Keratinocyte (primary cell): ENCODE data around the gene MAPT. TPM values are rescaled to one million over a fixed set of nuclear protein-coding genes. Genes with fewer than 3 reads are reported as not detected.

Experiments used
- DNase-seq: peaks from one replicate; pipeline ENCODE4 v3.0.0-alpha.2; 2011; ENCODE audit warnings: low read depth, missing footprints, low spot score
- FAIRE-seq: peaks from 2 replicates; lab custom pipeline; 2011; peaks lifted over from hg19 to GRCh38; lab: Jason Lieb, UNC
- H2AFZ ChIP-seq: 2 replicates; pipeline ENCODE4 v1.6.0; 2012; ENCODE audit warnings: low read length, control low read depth, inconsistent platforms; ENCODE audit not compliant: control insufficient read depth
- H3K27ac ChIP-seq: 2 replicates; pipeline ENCODE4 v1.5.1; 2011; ENCODE audit warnings: low read length; ENCODE audit not compliant: control insufficient read depth, insufficient read depth
- H3K27me3 ChIP-seq: 3 replicates; pipeline ENCODE4 v1.6.0; 2011; ENCODE audit warnings: low read length; ENCODE audit not compliant: control insufficient read depth, insufficient read depth; ENCODE audit errors: extremely low read depth
- H3K36me3 ChIP-seq, 2 experiments: 2 replicates in 1 of 2; 3 replicates in 1 of 2; pipeline ENCODE4 v1.5.1; 2011; ENCODE audit warnings: low read length in 2 of 2, mild to moderate bottlenecking in 1 of 2; ENCODE audit not compliant: control insufficient read depth in 2 of 2, insufficient read depth in 2 of 2; ENCODE audit errors: extremely low read depth in 1 of 2
- H3K4me1 ChIP-seq: 3 replicates; pipeline ENCODE4 v1.5.1; 2011; ENCODE audit warnings: low read length; ENCODE audit not compliant: control insufficient read depth, insufficient read depth; ENCODE audit errors: extremely low read depth
- H3K4me2 ChIP-seq: 3 replicates; pipeline ENCODE4 v1.6.0; 2011; ENCODE audit warnings: low read depth, low read length; ENCODE audit not compliant: control insufficient read depth, insufficient read depth; ENCODE audit errors: extremely low read depth
- H3K4me3 ChIP-seq, 3 experiments: fragments of 200-600 bp in 1 of 3; sonication (generic) in 1 of 3; 2 replicates in 2 of 3; 3 replicates in 1 of 3; pipeline ENCODE4 v1.5.1; 2011 to 2016; ENCODE audit warnings: low read length in 3 of 3, mild to moderate bottlenecking in 3 of 3, control low read depth in 2 of 3, inconsistent platforms in 1 of 3, low read depth in 1 of 3, mixed read lengths in 1 of 3, mixed run types in 1 of 3, moderate library complexity in 1 of 3; ENCODE audit not compliant: control insufficient read depth in 2 of 3, insufficient read depth in 2 of 3; ENCODE audit errors: extremely low read depth in 1 of 3
- H3K79me2 ChIP-seq: 2 replicates; pipeline ENCODE4 v1.6.0; 2012; ENCODE audit warnings: low read length; ENCODE audit not compliant: control insufficient read depth, insufficient read depth
- H3K9ac ChIP-seq: 3 replicates; pipeline ENCODE4 v1.6.0; 2011; ENCODE audit warnings: low read length; ENCODE audit not compliant: control insufficient read depth, insufficient read depth; ENCODE audit errors: extremely low read depth
- H3K9me1 ChIP-seq: 3 replicates; pipeline ENCODE4 v1.6.0; 2011; ENCODE audit warnings: low read length; ENCODE audit not compliant: control insufficient read depth, insufficient read depth; ENCODE audit errors: extremely low read depth
- H3K9me3 ChIP-seq: 2 replicates; pipeline ENCODE4 v1.5.1; 2012; ENCODE audit warnings: low read depth, low read length; ENCODE audit not compliant: control insufficient read depth
- H4K20me1 ChIP-seq: 3 replicates; pipeline ENCODE4 v1.6.0; 2011; ENCODE audit warnings: low read length; ENCODE audit not compliant: control insufficient read depth, insufficient read depth; ENCODE audit errors: extremely low read depth
- EZH2 ChIP-seq: IDR thresholded peaks from one replicate; pipeline ENCODE4 v1.6.1; 2012; ENCODE audit warnings: inconsistent platforms, mild to moderate bottlenecking, low read length, moderate library complexity
- dilution Hi-C: fragments of 300-500 bp; cut with MboI; formaldehyde crosslinking; loops from one replicate; pipeline ENCODE4 v1.7.0; 2020; ENCODE audit warnings: low sequenced_read_pairs; ENCODE audit not compliant: extremely low pct_ligation_motif_present
- polyA plus RNA-seq, 5 experiments: library from polyadenylated mRNA; depleted of rRNA in 3 of 5; stranded (reverse) in 3 of 5; stranded (forward) in 1 of 5; unstranded in 1 of 5; fragments of >200 nt; gene quantifications; 1 replicate in 1 of 5; 2 replicates in 3 of 5; 3 replicates in 1 of 5; pipeline versions ENCODE4 v1.2.1 to v1.2.3, GENCODE V29; 2011 to 2012; ENCODE audit warnings: missing spikeins in 2 of 5, low read depth in 1 of 5, low replicate concordance in 1 of 5
- TF ChIP-seq, protein P1 (sequence below), 3 experiments: IDR thresholded peaks in 1 of 3; conservative IDR thresholded peaks in 1 of 3; optimal IDR thresholded peaks in 1 of 3; 2 replicates in 2 of 3; 3 replicates in 1 of 3; pipeline versions ENCODE3 to v1.5.1; 2011; ENCODE audit warnings: low read length in 3 of 3, mild to moderate bottlenecking in 3 of 3, moderate library complexity in 2 of 3, control low read depth in 1 of 3, inconsistent platforms in 1 of 3; ENCODE audit not compliant: insufficient read depth in 2 of 3; ENCODE audit errors: extremely low read depth in 1 of 3

Gene MAPT
- polyA plus RNA-seq, 1 donor (not counting 4 experiments of a cell fraction or from before 2014, with no cell fraction given), result 0.08 TPM

DNA sequence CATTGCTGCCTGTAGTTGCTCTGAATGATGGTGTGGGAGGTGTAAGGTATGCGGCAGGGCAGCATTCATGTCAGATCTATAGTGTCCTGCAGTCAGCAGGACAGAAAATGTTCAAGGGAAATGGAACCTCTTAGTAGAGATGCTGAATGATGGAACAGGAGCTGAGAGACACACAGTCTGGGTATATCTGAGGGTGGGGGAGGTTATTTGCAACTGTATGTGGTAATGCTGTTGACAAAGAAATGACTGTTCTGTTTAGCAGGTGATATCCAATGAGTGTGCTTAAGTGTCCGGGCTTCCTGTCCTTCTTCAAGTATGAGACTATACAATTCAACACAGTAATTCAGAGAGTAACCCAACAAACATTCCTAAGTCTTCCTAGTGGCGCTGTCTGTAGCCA, 151.3 kb downstream of the MAPT start:
- Histone ChIP-seq H3K27ac (no peak overlapping the region), H3K4me2 (no peak overlapping the region), H3K36me3 (peaks cover 31 to 35% of the 10 kb centered on the region in 2 experiments), H3K9ac (no peak overlapping the region), H3K9me3 (no peaks in the 10 kb centered on the region), H3K27me3 (no peaks in the 10 kb centered on the region), H4K20me1 (no peaks in the 10 kb centered on the region), H2AFZ (no peak overlapping the region), H3K9me1 (no peaks in the 10 kb centered on the region), H3K4me1 (no peaks in the 10 kb centered on the region), H3K79me2 (no peaks in the 10 kb centered on the region), H3K4me3 (no peak overlapping the region)
- dilution Hi-C loops, result no loop called here
- no peak for FAIRE-seq
- TF ChIP-seq, protein P1, sequence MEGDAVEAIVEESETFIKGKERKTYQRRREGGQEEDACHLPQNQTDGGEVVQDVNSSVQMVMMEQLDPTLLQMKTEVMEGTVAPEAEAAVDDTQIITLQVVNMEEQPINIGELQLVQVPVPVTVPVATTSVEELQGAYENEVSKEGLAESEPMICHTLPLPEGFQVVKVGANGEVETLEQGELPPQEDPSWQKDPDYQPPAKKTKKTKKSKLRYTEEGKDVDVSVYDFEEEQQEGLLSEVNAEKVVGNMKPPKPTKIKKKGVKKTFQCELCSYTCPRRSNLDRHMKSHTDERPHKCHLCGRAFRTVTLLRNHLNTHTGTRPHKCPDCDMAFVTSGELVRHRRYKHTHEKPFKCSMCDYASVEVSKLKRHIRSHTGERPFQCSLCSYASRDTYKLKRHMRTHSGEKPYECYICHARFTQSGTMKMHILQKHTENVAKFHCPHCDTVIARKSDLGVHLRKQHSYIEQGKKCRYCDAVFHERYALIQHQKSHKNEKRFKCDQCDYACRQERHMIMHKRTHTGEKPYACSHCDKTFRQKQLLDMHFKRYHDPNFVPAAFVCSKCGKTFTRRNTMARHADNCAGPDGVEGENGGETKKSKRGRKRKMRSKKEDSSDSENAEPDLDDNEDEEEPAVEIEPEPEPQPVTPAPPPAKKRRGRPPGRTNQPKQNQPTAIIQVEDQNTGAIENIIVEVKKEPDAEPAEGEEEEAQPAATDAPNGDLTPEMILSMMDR (optimal IDR thresholded peaks at IDR 0.05 in 1 of 3, IDR thresholded peaks at IDR 0.05 in 1 of 3, conservative IDR thresholded peaks at IDR 0.05 in 1 of 3; ENCODE audit: extremely low read depth in 1 of 3, insufficient read depth in 2 of 3, low read length in 3 of 3), result no peak
- TF ChIP-seq EZH2, result no peak
- DNase-seq, result no peak

DNA sequence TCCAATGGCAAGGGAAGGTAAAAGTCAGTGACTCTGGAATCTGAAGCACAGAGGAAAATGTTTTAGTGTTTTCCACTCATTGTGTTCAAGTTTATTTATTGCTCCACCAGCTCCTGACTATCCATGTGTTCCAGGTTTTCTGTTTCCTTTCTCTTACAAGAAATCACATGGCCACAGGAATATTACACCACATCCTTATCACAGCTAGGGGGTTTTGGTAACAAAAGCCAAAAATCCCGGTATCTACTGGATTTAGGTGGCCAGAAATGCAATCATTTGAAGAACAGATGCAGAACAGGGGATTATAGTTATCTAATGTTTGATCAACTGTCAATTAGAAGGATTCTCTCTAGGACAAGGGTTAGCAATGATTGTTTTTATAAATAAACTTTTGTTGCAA, 152.6 kb downstream of the MAPT start:
- Histone ChIP-seq H3K4me3 (no peak overlapping the region), H3K27me3 (no peaks in the 10 kb centered on the region), H3K4me2 (no peak overlapping the region), H3K27ac (no peak overlapping the region), H3K79me2 (no peaks in the 10 kb centered on the region), H3K9me1 (no peaks in the 10 kb centered on the region), H3K9me3 (no peaks in the 10 kb centered on the region), H3K9ac (no peak overlapping the region), H3K4me1 (no peaks in the 10 kb centered on the region), H4K20me1 (no peaks in the 10 kb centered on the region), H2AFZ (no peak overlapping the region), H3K36me3 (peaks cover 28 to 39% of the 10 kb centered on the region in 2 experiments)
- TF ChIP-seq, protein P1 (optimal IDR thresholded peaks at IDR 0.05 in 1 of 3, IDR thresholded peaks at IDR 0.05 in 1 of 3, conservative IDR thresholded peaks at IDR 0.05 in 1 of 3; ENCODE audit: extremely low read depth in 1 of 3, insufficient read depth in 2 of 3, low read length in 3 of 3), result no peak
- TF ChIP-seq EZH2, result no peak
- dilution Hi-C loops, result no loop called here
- no peak for DNase-seq
- FAIRE-seq, result no peak
